Stomach (tissue), 4 donors: ENCODE results near the gene MOV10L1.

Experiments
- POLR2A ChIP-seq, 4 donors: fragments of 450-650 bp; IDR thresholded peaks; one replicate each; pipeline ENCODE4 v1.6.1; 2016; ENCODE audit warnings: antibody characterized with exemption in 4 of 4, control low read depth in 2 of 4, mild to moderate bottlenecking in 1 of 4, moderate library complexity in 1 of 4
- TF ChIP-seq, protein P1 (sequence below), 7 experiments: fragments of 450-650 bp in 4 of 7; fragments of 200-600 bp in 3 of 7; sonication (generic) in 3 of 7; IDR thresholded peaks; one replicate each; pipeline ENCODE4 v1.5.1; 2016 to 2019; ENCODE audit warnings: antibody characterized with exemption in 7 of 7, control low read depth in 2 of 7, mild to moderate bottlenecking in 1 of 7

DNA sequence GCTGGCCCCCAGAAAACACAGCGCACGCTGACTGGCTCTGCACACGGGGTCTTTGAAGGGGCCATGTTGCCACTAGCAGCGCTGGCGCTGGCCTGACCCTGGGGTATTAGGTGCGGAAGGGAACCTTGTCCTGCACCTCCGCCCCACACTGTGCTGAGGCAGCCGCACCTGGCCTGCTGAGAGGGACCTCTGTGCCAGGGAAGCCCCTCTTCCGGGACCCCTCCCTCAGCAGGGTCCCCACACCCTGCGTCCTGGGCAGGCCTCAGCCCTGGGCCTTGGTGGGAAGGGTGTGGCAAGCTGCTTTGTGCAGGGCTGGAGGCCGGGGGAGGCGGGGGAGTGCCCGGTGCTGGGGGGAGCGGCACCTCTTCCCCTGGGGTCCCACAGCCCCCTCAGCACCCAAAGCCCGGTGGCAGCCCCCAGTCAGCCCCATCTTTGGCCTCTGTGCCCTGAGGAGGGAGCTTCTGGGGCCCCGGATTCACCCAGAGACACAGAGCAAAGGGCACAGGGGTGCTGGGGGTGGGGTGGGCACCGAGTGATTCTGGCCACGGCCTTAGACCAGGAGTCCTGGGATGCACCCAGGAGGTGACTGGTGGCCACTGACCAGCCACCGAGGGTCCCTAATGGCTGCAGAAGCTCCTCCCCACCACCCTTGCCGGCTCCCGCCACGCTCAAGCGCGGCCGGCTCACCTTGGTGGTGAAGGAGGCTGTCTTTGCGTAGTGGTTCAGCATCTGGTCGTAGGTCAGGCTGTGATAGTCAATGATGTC is 43.1 kb upstream of the MOV10L1 start:
- TF ChIP-seq, protein P1, sequence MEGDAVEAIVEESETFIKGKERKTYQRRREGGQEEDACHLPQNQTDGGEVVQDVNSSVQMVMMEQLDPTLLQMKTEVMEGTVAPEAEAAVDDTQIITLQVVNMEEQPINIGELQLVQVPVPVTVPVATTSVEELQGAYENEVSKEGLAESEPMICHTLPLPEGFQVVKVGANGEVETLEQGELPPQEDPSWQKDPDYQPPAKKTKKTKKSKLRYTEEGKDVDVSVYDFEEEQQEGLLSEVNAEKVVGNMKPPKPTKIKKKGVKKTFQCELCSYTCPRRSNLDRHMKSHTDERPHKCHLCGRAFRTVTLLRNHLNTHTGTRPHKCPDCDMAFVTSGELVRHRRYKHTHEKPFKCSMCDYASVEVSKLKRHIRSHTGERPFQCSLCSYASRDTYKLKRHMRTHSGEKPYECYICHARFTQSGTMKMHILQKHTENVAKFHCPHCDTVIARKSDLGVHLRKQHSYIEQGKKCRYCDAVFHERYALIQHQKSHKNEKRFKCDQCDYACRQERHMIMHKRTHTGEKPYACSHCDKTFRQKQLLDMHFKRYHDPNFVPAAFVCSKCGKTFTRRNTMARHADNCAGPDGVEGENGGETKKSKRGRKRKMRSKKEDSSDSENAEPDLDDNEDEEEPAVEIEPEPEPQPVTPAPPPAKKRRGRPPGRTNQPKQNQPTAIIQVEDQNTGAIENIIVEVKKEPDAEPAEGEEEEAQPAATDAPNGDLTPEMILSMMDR (IDR thresholded peaks at IDR 0.05): no peak
- TF ChIP-seq POLR2A (IDR thresholded peaks at IDR 0.05): no peak
